Activated CD4-positive, alpha-beta T cell treated with anti-CD3 and anti-CD28 coated beads, Interleukin-2, amount 50 U/mL, for 24 hours (primary cell): ENCODE results near the gene DMD.
"Not testable (repeated sequence)": the region's sequence is repeated elsewhere in the genome, so short reads cannot be mapped to it uniquely, and the experiment has no call there.

Source experiments
- DNase-seq, 2 donors: peaks; one replicate each; pipeline ENCODE4 v3.0.0-alpha.2; 2020; ENCODE audit warnings: low read depth in 1 of 2, low spot score in 1 of 2

DMD gene

GRCh38 chrX:31547416-31547815, 1663.9 kb downstream of the DMD start:
- DNase-seq = no peak

GRCh38 chrX:31546126-31546525, 1665.2 kb downstream of the DMD start:
- DNase-seq = no peak

GRCh38 chrX:31545726-31546125, 1665.6 kb downstream of the DMD start:
- DNase-seq = no peak

GRCh38 chrX:31545191-31545590, 1666.2 kb downstream of the DMD start:
- DNase-seq = no peak

GRCh38 chrX:31543634-31544033, 1667.7 kb downstream of the DMD start:
- no peak for DNase-seq

- DNase-seq = no peak
Observed at GRCh38 chrX:31542566-31542965, 1668.8 kb downstream of the DMD start.

- no peak for DNase-seq
Observed at GRCh38 chrX:31540313-31540712, 1671.0 kb downstream of the DMD start.

- DNase-seq = no peak
Observed at GRCh38 chrX:31527455-31528126, 1683.8 kb downstream of the DMD start.

- no peak for DNase-seq
Observed at GRCh38 chrX:31523884-31524536, 1687.3 kb downstream of the DMD start.

GRCh38 chrX:31522760-31523159, 1688.6 kb downstream of the DMD start:
- DNase-seq = no peak

GRCh38 chrX:31521941-31522340, 1689.4 kb downstream of the DMD start:
- no peak for DNase-seq

GRCh38 chrX:31516527-31516926, 1694.8 kb downstream of the DMD start:
- DNase-seq = no peak

- no peak for DNase-seq
Observed at GRCh38 chrX:31508338-31508737, 1703.0 kb downstream of the DMD start.

GRCh38 chrX:31506928-31507327, 1704.4 kb downstream of the DMD start:
- DNase-seq = no peak

- no peak for DNase-seq
Observed at GRCh38 chrX:31506360-31506759, 1705.0 kb downstream of the DMD start.

- no peak for DNase-seq
Observed at GRCh38 chrX:31500921-31501320, 1710.4 kb downstream of the DMD start.

GRCh38 chrX:31499109-31499508, 1712.2 kb downstream of the DMD start:
- no peak for DNase-seq

- no peak for DNase-seq
Observed at GRCh38 chrX:31497086-31497485, 1714.3 kb downstream of the DMD start.

GRCh38 chrX:31487951-31488350, 1723.4 kb downstream of the DMD start:
- DNase-seq = no peak

- no peak for DNase-seq
Observed at GRCh38 chrX:31483336-31483735, 1728.0 kb downstream of the DMD start.

- DNase-seq = no peak
Observed at GRCh38 chrX:31480696-31481095, 1730.7 kb downstream of the DMD start.

- no peak for DNase-seq
Observed at GRCh38 chrX:31471229-31471628, 1740.1 kb downstream of the DMD start.

- DNase-seq = not testable (repeated sequence)
Observed at GRCh38 chrX:31470753-31471152, 1740.6 kb downstream of the DMD start.
